H9 (cell line): ENCODE data around the gene CADM1. TPM values are rescaled to one million over a fixed set of nuclear protein-coding genes. Genes with fewer than 3 reads are reported as not detected.

Source experiments
- DNase-seq: peaks from one replicate; pipeline ENCODE4 v3.0.0-alpha.2; 2017
- H2AFZ ChIP-seq: one replicate; pipeline ENCODE4 v1.6.1; 2013; ENCODE audit warnings: mild to moderate bottlenecking, low read length, control low read depth, moderate library complexity
- H2AK5ac ChIP-seq: 2 replicates; pipeline ENCODE4 v1.6.1; 2013; ENCODE audit warnings: low read length, control low read depth, mixed read lengths; ENCODE audit not compliant: insufficient read length
- H2BK120ac ChIP-seq: one replicate; pipeline ENCODE4 v1.6.1; 2013; ENCODE audit warnings: low read depth, mild to moderate bottlenecking, low read length, control low read depth, inconsistent platforms; ENCODE audit not compliant: poor library complexity, severe bottlenecking
- H2BK12ac ChIP-seq: 2 replicates; pipeline ENCODE4 v1.6.1; 2013; ENCODE audit warnings: low read length, control low read depth, mixed read lengths, low read depth; ENCODE audit not compliant: insufficient read length
- H2BK15ac ChIP-seq: 2 replicates; pipeline ENCODE4 v1.6.1; 2013; ENCODE audit warnings: low read depth, low read length, control low read depth
- H2BK20ac ChIP-seq: one replicate; pipeline ENCODE4 v1.6.1; 2013; ENCODE audit warnings: low read depth, mild to moderate bottlenecking, low read length, control low read depth, inconsistent platforms; ENCODE audit not compliant: poor library complexity, severe bottlenecking
- H2BK5ac ChIP-seq: 2 replicates; pipeline ENCODE4 v1.6.1; 2013; ENCODE audit warnings: low read length, control low read depth, mixed read lengths; ENCODE audit not compliant: insufficient read length
- H3K14ac ChIP-seq: 2 replicates; pipeline ENCODE4 v1.6.1; 2013; ENCODE audit warnings: low read length, control low read depth; ENCODE audit not compliant: insufficient read depth
- H3K18ac ChIP-seq: 2 replicates; pipeline ENCODE4 v1.6.1; 2013; ENCODE audit warnings: low read depth, mild to moderate bottlenecking, mixed read lengths, low read length, control low read depth; ENCODE audit not compliant: insufficient read length
- H3K23ac ChIP-seq: 2 replicates; pipeline ENCODE4 v1.6.1; 2013; ENCODE audit warnings: low read length, control low read depth, mixed read lengths, low read depth; ENCODE audit not compliant: insufficient read length
- H3K23me2 ChIP-seq: 2 replicates; pipeline ENCODE4 v1.6.1; 2013; ENCODE audit warnings: low read depth, mild to moderate bottlenecking, mixed read lengths, low read length, control low read depth; ENCODE audit not compliant: insufficient read length, poor library complexity, severe bottlenecking
- H3K27ac ChIP-seq: 2 replicates; pipeline ENCODE4 v1.5.1; 2013; ENCODE audit warnings: low read length, control low read depth, mixed read lengths, low read depth; ENCODE audit not compliant: insufficient read length
- H3K27me3 ChIP-seq: 2 replicates; pipeline ENCODE4 v1.6.1; 2013; ENCODE audit warnings: low read length, control low read depth, inconsistent platforms; ENCODE audit not compliant: insufficient read depth
- H3K4ac ChIP-seq: 2 replicates; pipeline ENCODE4 v1.6.1; 2013; ENCODE audit warnings: low read depth, mild to moderate bottlenecking, control low read depth, inconsistent platforms, low read length, moderate library complexity
- H3K4me1 ChIP-seq: 2 replicates; pipeline ENCODE4 v1.6.1; 2013; ENCODE audit warnings: low read length, control low read depth, inconsistent platforms; ENCODE audit not compliant: insufficient read depth
- H3K4me2 ChIP-seq: 2 replicates; pipeline ENCODE4 v1.6.1; 2013; ENCODE audit warnings: low read length, control low read depth, mixed read lengths; ENCODE audit not compliant: insufficient read length, insufficient read depth
- H3K56ac ChIP-seq: 2 replicates; pipeline ENCODE4 v1.6.1; 2013; ENCODE audit warnings: low read depth, mild to moderate bottlenecking, mixed read lengths, low read length, control low read depth; ENCODE audit not compliant: insufficient read length
- H3K79me1 ChIP-seq: 2 replicates; pipeline ENCODE4 v1.6.1; 2013; ENCODE audit warnings: low read depth, mild to moderate bottlenecking, moderate library complexity, low read length, control low read depth, inconsistent platforms; ENCODE audit not compliant: insufficient read depth, poor library complexity, severe bottlenecking
- H3K79me2 ChIP-seq: 2 replicates; pipeline ENCODE4 v1.6.1; 2013; ENCODE audit warnings: low read length, control low read depth, inconsistent platforms; ENCODE audit not compliant: insufficient read depth
- H3K9ac ChIP-seq: 2 replicates; pipeline ENCODE4 v1.6.1; 2013; ENCODE audit warnings: low read length, control low read depth, mixed read lengths; ENCODE audit not compliant: insufficient read length; ENCODE audit errors: extremely low read depth
- H3K9me3 ChIP-seq: one replicate; pipeline ENCODE4 v1.6.1; 2013; ENCODE audit warnings: low read depth, low read length, inconsistent platforms; ENCODE audit not compliant: control insufficient read depth
- H3T11ph ChIP-seq: one replicate; pipeline ENCODE4 v1.6.1; 2013; ENCODE audit warnings: mild to moderate bottlenecking, low read length, control low read depth, inconsistent platforms
- H4K20me1 ChIP-seq: one replicate; pipeline ENCODE4 v1.6.1; 2013; ENCODE audit not compliant: control insufficient read depth, insufficient read length, insufficient read depth
- H4K5ac ChIP-seq: 2 replicates; pipeline ENCODE4 v1.6.1; 2013; ENCODE audit warnings: low read depth, mild to moderate bottlenecking, mixed read lengths, low read length, control low read depth; ENCODE audit not compliant: insufficient read length
- H4K8ac ChIP-seq: replicated peaks from 2 replicates; pipeline ENCODE4 v1.6.1; 2013; ENCODE audit warnings: low read length, control low read depth, mixed read lengths, low read depth; ENCODE audit not compliant: insufficient read length
- H4K91ac ChIP-seq: 2 replicates; pipeline ENCODE4 v1.6.1; 2013; ENCODE audit warnings: low read depth, mild to moderate bottlenecking, moderate library complexity, mixed read lengths, low read length, control low read depth; ENCODE audit not compliant: insufficient read length
- H3K27ac Mint-ChIP-seq, 3 experiments: 2 replicates in 2 of 3; 3 replicates in 1 of 3; pipeline ENCODE4 v1.8.0; 2020 to 2021; ENCODE audit warnings: mixed read lengths in 3 of 3, mild to moderate bottlenecking in 1 of 3, moderate library complexity in 1 of 3
- H3K27me3 Mint-ChIP-seq: 2 replicates; pipeline ENCODE4 v1.8.0; 2021; ENCODE audit warnings: low read depth, mild to moderate bottlenecking, moderate library complexity, mixed read lengths
- H3K36me3 Mint-ChIP-seq, 3 experiments: 2 replicates in 2 of 3; 3 replicates in 1 of 3; pipeline ENCODE4 v1.8.0; 2020 to 2021; ENCODE audit warnings: low read depth in 3 of 3, mixed read lengths in 3 of 3; ENCODE audit not compliant: insufficient read depth in 1 of 3
- H3K4me1 Mint-ChIP-seq, 2 experiments: 2 replicates each; pipeline ENCODE4 v1.8.0; 2020; ENCODE audit warnings: mixed read lengths in 2 of 2
- H3K4me3 Mint-ChIP-seq, 2 experiments: 2 replicates in 1 of 2; 3 replicates in 1 of 2; pipeline ENCODE4 v1.8.0; 2020 to 2021; ENCODE audit warnings: mild to moderate bottlenecking in 2 of 2, mixed read lengths in 2 of 2, moderate library complexity in 1 of 2
- H3K9me3 Mint-ChIP-seq, 2 experiments: 2 replicates in 1 of 2; 3 replicates in 1 of 2; pipeline ENCODE4 v1.8.0; 2020; ENCODE audit warnings: mild to moderate bottlenecking in 2 of 2, mixed read lengths in 2 of 2, moderate library complexity in 1 of 2
- CTCF ChIP-seq: fragments of 200-600 bp; sonication (generic); conservative IDR thresholded peaks from 3 replicates; pipeline ENCODE4 v1.8.0; 2021; ENCODE audit warnings: antibody characterized with exemption, mild to moderate bottlenecking
- WGBS: extraction: QIAGEN DNeasy Blood & Tissue Kit; methylation state at CpG from one replicate; pipeline ENCODE4 v1.1.7; 2013; ENCODE audit warnings: missing lambda C conversion rate, low lambda C conversion rate, mixed read lengths; ENCODE audit not compliant: insufficient read length; ENCODE audit errors: extremely low coverage; 5-methylcytosine and 5-hydroxymethylcytosine counted together
- total RNA-seq: library from RNA; stranded (reverse); gene quantifications from 2 replicates; pipeline ENCODE4 v1.2.1, GENCODE V29; 2021

Gene CADM1
- total RNA-seq, 1 experiment from 2014 or later, result 11.9 TPM

GRCh38 chr11:115389790-115390189 is 114.4 kb downstream of the CADM1 start:
- no CpG with 5 or more reads among the region's 3 CpGs for WGBS
- Histone ChIP-seq H2BK20ac (no peak overlapping the region), H2AK5ac (no peak overlapping the region), H3K27ac (no peak overlapping the region), H3K4me1 (no peaks in the 10 kb centered on the region), H3K4ac (no peak overlapping the region), H3K27me3 (peaks cover 69% of the 10 kb centered on the region), H2BK120ac (no peak overlapping the region), H3K18ac (no peak overlapping the region), H4K91ac (no peak overlapping the region), H2BK5ac (no peak overlapping the region), H4K20me1 (no peaks in the 10 kb centered on the region), H3K9me3 (no peaks in the 10 kb centered on the region), H3K23me2 (no peaks in the 10 kb centered on the region), H4K5ac (no peak overlapping the region), H4K8ac (no peak overlapping the region), H2BK12ac (no peak overlapping the region), H3K4me2 (no peak overlapping the region), H3K14ac (no peak overlapping the region), H3K79me1 (no peaks in the 10 kb centered on the region), H3K23ac (no peak overlapping the region), H3K79me2 (no peaks in the 10 kb centered on the region), H2AFZ (no peak overlapping the region), H3K56ac (no peak overlapping the region), H3K9ac (no peak overlapping the region), H3T11ph (no peak overlapping the region), H2BK15ac (no peak overlapping the region)
- H3K27ac Mint-ChIP-seq, result no peak overlapping the region
- H3K4me1 Mint-ChIP-seq, result peaks cover 18 to 27% of the 10 kb centered on the region in 2 experiments
- H3K4me3 Mint-ChIP-seq, result no peak overlapping the region
- H3K36me3 Mint-ChIP-seq, result no peaks in the 10 kb centered on the region
- TF ChIP-seq CTCF, result no peak
- no peak for DNase-seq
- peaks cover 99% of the 10 kb centered on the region for H3K27me3 Mint-ChIP-seq
- peaks cover 0 to 3% of the 10 kb centered on the region in 2 experiments; a peak in 1 of 5 replicates for H3K9me3 Mint-ChIP-seq
